ENCODE data around the gene BLVRB.

Gene BLVRB

GRCh38 chr19:40497214-40497613, 31.7 kb upstream of the BLVRB start:
- TF ChIP-seq, protein P1, sequence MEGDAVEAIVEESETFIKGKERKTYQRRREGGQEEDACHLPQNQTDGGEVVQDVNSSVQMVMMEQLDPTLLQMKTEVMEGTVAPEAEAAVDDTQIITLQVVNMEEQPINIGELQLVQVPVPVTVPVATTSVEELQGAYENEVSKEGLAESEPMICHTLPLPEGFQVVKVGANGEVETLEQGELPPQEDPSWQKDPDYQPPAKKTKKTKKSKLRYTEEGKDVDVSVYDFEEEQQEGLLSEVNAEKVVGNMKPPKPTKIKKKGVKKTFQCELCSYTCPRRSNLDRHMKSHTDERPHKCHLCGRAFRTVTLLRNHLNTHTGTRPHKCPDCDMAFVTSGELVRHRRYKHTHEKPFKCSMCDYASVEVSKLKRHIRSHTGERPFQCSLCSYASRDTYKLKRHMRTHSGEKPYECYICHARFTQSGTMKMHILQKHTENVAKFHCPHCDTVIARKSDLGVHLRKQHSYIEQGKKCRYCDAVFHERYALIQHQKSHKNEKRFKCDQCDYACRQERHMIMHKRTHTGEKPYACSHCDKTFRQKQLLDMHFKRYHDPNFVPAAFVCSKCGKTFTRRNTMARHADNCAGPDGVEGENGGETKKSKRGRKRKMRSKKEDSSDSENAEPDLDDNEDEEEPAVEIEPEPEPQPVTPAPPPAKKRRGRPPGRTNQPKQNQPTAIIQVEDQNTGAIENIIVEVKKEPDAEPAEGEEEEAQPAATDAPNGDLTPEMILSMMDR (IDR thresholded peaks at IDR 0.05) = no peak

DNA sequence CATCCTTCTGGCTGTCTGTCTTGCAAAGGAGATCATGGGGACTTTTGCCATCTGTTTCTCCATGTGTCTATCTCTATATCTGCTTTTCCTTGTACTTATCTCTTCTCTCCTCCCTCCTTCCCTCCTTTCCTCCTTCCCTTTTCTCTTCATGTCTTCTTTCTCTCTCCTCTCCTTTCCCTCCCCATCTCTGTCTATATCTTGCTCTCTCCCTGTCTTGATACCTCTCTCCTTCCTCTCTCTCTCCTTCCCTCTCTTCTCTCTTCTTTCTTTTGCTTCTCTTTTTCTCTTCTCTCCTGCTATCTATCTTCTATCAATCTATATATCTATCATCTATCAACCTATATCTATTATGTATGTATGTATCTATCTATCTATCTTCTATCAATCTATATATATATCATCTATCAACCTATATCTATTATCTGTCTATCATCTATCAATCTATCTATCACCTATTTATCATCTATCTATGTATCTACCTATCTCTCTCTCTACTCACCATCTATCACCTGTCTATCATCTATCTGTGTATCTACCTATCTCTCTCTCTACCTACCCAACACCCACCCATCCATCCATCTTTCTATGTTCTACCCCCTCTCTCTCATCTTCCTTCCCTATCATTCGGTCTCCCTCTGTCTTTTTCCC, 28.8 kb upstream of the BLVRB start:
- TF ChIP-seq, protein P1 (IDR thresholded peaks at IDR 0.05) = no peak

DNA sequence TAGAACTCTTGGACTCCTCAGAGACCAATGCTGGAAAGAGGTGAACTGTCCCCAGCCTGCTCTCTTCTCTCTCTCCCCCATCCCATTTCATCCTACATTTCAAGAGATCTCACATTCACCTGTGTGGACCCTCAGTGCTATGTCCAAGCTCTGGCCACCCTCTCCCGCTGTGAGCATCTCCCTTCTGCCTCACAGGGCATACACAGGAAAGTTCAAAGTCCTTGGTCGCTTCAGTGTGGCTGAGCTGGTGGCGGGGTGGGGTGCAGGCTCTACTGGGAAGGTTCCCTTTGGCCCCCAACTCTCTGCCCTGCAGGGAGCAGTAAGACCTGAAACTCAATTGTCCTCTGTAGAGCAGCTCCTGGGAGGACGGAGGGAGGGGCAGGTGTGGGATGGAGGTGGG, 28.2 kb upstream of the BLVRB start:
- TF ChIP-seq, protein P1 (IDR thresholded peaks at IDR 0.05) = no peak

DNA sequence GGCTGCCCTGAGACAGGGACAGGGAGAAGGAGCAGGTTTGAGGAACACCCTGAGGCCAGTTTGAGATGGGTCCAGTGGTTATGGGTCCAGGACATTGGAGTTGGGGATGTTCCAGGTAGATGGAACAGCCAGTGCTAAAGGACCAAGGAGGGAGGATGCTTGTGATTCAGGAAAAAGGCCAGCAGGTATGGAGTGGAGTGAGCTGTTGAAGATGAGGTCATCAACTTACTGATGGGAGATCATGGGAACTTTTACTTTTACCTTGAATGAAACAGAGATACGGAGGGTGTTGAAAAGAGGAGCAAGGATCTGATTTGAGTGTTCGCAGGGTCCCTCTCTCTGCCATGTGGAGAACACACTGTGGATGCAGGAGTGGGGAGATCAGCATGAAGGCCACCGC, 26.7 kb upstream of the BLVRB start:
- TF ChIP-seq, protein P1 (IDR thresholded peaks at IDR 0.05) = no peak

GRCh38 chr19:40489882-40490230, 24.3 kb upstream of the BLVRB start:
- TF ChIP-seq, protein P1 (IDR thresholded peaks at IDR 0.05) = no peak

- TF ChIP-seq, protein P1 (IDR thresholded peaks at IDR 0.05) = no peak
These were observed 20.5 kb upstream of the BLVRB start for GRCh38 chr19:40486017-40486416.

GRCh38 chr19:40474737-40475136, 9.2 kb upstream of the BLVRB start:
- TF ChIP-seq, protein P1 (IDR thresholded peaks at IDR 0.05) = no peak

GRCh38 chr19:40472516-40472915, 7.0 kb upstream of the BLVRB start:
- TF ChIP-seq, protein P1 (IDR thresholded peaks at IDR 0.05) = no peak
